OCI-LY1 (cell line): Measurements from ENCODE around the gene PLCB4.

Source experiments
- H2AFZ ChIP-seq: fragments of 200-600 bp; sonication (generic), shearing (Covaris generic); 2 replicates; pipeline ENCODE4 v1.6.0; 2014; ENCODE audit warnings: antibody characterized with exemption, mild to moderate bottlenecking, low read length
- H3F3A ChIP-seq: fragments of 200-600 bp; sonication (generic), shearing (Covaris generic); 2 replicates; pipeline ENCODE4 v1.6.0; 2014; ENCODE audit warnings: mild to moderate bottlenecking, antibody characterized with exemption, low read length, moderate library complexity; ENCODE audit not compliant: insufficient read depth
- H3K27ac ChIP-seq: fragments of 200-600 bp; sonication (generic); 2 replicates; pipeline ENCODE4 v1.5.1; 2014; ENCODE audit warnings: low read length, mixed run types, mild to moderate bottlenecking, low read depth; ENCODE audit not compliant: poor library complexity, severe bottlenecking
- H3K27me3 ChIP-seq: fragments of 200-600 bp; sonication (generic); 2 replicates; pipeline ENCODE4 v1.6.0; 2014; ENCODE audit warnings: antibody characterized with exemption, mild to moderate bottlenecking, low read length, moderate library complexity; ENCODE audit not compliant: insufficient read depth
- H3K36me3 ChIP-seq: fragments of 200-600 bp; sonication (generic); 2 replicates; pipeline ENCODE4 v1.6.1; 2014; ENCODE audit warnings: mild to moderate bottlenecking, antibody characterized with exemption, low read length, moderate library complexity, mixed read lengths; ENCODE audit not compliant: insufficient read depth
- H3K4me1 ChIP-seq: fragments of 200-600 bp; sonication (generic); 2 replicates; pipeline ENCODE4 v1.5.1; 2014; ENCODE audit warnings: mild to moderate bottlenecking, low read length, moderate library complexity; ENCODE audit not compliant: insufficient read depth, severe bottlenecking
- H3K4me2 ChIP-seq: fragments of 200-600 bp; sonication (generic), shearing (Covaris generic); 2 replicates; pipeline ENCODE4 v1.6.1; 2014; ENCODE audit warnings: low read length
- H3K4me3 ChIP-seq: fragments of 200-600 bp; sonication (generic); 2 replicates; pipeline ENCODE4 v1.5.1; 2014; ENCODE audit warnings: low read length, low read depth, mild to moderate bottlenecking, mixed read lengths; ENCODE audit not compliant: poor library complexity, severe bottlenecking
- H3K79me2 ChIP-seq: fragments of 200-600 bp; shearing (Covaris generic); 2 replicates; pipeline ENCODE4 v1.6.1; 2016; ENCODE audit warnings: mixed run types, low read length, mixed read lengths; ENCODE audit not compliant: insufficient read depth
- H3K9ac ChIP-seq: fragments of 200-600 bp; sonication (generic), shearing (Covaris generic); 2 replicates; pipeline ENCODE4 v1.6.1; 2014; ENCODE audit warnings: mild to moderate bottlenecking, low read length, mixed read lengths
- H3K9me2 ChIP-seq: fragments of 200-600 bp; sonication (generic), shearing (Covaris generic); 2 replicates; pipeline ENCODE4 v1.6.1; 2014; ENCODE audit warnings: low read depth, mild to moderate bottlenecking, low read length, mixed read lengths
- H3K9me3 ChIP-seq: fragments of 200-600 bp; shearing (Covaris generic); 2 replicates; pipeline ENCODE4 v1.6.1; 2014; ENCODE audit warnings: low read length, mixed read lengths
- H4K20me1 ChIP-seq: fragments of 200-600 bp; sonication (generic), shearing (Covaris generic); 2 replicates; pipeline ENCODE4 v1.6.0; 2016; ENCODE audit warnings: mild to moderate bottlenecking, low read length; ENCODE audit not compliant: insufficient read depth
- EZH2 ChIP-seq: fragments of 200-600 bp; sonication (generic), shearing (Covaris generic); IDR thresholded peaks from 2 replicates; pipeline ENCODE4 v1.8.0; 2017; ENCODE audit warnings: borderline replicate concordance, mixed run types, mild to moderate bottlenecking, antibody characterized with exemption, low read length, moderate library complexity, mixed read lengths
- TF ChIP-seq, protein P1 (sequence below): fragments of 200-600 bp; sonication (generic), shearing (Covaris generic); IDR thresholded peaks from 2 replicates; pipeline ENCODE4 v1.5.1; 2017; ENCODE audit warnings: mild to moderate bottlenecking, antibody characterized with exemption, low read length, moderate library complexity, mixed read lengths

The PLCB4 gene

DNA sequence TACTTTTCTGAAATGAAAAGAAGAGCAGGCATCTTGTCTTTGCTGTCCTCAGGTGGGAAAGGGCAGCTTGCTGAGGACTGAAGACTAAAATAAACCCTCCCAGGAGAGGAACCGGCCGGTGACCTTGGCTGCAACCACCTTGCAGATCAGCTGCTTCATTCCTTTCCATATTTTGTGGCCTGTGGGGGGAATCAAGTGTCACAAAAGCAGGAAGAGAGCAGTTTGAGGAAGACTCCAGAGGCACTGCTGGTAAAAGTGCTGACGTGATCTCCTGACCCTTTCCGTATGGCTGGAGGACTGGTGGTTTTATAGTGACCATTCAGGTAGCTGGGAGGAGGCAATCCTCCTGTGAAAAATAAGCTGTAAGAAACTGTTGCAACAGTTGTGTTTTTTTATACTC is 157.0 kb downstream of the PLCB4 start:
- no peaks in the 10 kb centered on the region for H3K79me2 ChIP-seq
- H3K36me3 ChIP-seq, result no peaks in the 10 kb centered on the region
- no peak overlapping the region for H3K4me3 ChIP-seq
- H3K27ac ChIP-seq, result no peak overlapping the region
- H3K4me1 ChIP-seq, result no peaks in the 10 kb centered on the region
- TF ChIP-seq, protein P1, sequence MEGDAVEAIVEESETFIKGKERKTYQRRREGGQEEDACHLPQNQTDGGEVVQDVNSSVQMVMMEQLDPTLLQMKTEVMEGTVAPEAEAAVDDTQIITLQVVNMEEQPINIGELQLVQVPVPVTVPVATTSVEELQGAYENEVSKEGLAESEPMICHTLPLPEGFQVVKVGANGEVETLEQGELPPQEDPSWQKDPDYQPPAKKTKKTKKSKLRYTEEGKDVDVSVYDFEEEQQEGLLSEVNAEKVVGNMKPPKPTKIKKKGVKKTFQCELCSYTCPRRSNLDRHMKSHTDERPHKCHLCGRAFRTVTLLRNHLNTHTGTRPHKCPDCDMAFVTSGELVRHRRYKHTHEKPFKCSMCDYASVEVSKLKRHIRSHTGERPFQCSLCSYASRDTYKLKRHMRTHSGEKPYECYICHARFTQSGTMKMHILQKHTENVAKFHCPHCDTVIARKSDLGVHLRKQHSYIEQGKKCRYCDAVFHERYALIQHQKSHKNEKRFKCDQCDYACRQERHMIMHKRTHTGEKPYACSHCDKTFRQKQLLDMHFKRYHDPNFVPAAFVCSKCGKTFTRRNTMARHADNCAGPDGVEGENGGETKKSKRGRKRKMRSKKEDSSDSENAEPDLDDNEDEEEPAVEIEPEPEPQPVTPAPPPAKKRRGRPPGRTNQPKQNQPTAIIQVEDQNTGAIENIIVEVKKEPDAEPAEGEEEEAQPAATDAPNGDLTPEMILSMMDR, result no peak
- no peak for TF ChIP-seq EZH2
- H3K9ac ChIP-seq, result no peak overlapping the region
- H3F3A ChIP-seq, result no peaks in the 10 kb centered on the region
- no peaks in the 10 kb centered on the region for H4K20me1 ChIP-seq
- H3K27me3 ChIP-seq, result no peaks in the 10 kb centered on the region
- no peak overlapping the region for H3K4me2 ChIP-seq
- no peaks in the 10 kb centered on the region for H3K9me3 ChIP-seq
- H2AFZ ChIP-seq, result no peak overlapping the region
- no peaks in the 10 kb centered on the region for H3K9me2 ChIP-seq

DNA sequence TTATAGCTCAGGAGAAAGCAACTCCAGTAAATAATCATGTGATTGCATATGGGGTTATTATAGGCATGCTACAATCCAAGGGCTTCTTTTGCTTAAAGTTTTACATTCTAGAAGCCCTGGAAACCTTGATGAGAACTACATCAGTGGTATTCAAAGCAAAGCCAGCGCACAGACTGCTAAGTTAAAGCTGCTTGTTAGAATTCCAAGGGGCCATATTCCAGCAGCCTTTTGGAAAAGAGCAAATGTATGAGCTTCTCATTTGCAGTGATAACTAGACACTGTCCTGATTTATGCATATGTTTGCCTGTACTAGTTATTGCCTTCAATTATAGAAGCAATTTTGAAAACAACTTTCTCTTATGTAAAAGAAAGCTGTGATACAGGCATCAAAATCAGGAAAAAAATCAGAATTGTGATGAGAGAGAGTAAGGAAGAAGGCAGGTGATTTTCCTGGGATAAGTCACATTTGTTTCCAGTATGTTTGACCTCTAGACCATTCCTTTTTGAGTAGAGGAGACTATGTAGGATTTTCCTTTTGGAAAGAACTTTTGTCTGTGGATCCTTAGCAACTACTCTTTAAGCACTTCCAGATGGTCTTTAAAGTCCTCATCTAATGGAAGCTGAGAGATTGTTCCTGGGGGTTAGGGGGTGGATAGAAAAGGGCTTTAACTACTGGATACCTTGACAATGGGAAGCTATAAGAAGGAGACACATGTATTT is 159.2 kb downstream of the PLCB4 start:
- H3K9ac ChIP-seq, result no peak overlapping the region
- no peaks in the 10 kb centered on the region for H4K20me1 ChIP-seq
- H3K4me2 ChIP-seq, result no peak overlapping the region
- no peaks in the 10 kb centered on the region for H3K4me1 ChIP-seq
- TF ChIP-seq EZH2, result no peak
- no peaks in the 10 kb centered on the region for H3F3A ChIP-seq
- no peak overlapping the region for H2AFZ ChIP-seq
- no peak overlapping the region for H3K4me3 ChIP-seq
- no peaks in the 10 kb centered on the region for H3K9me3 ChIP-seq
- no peaks in the 10 kb centered on the region for H3K36me3 ChIP-seq
- no peaks in the 10 kb centered on the region for H3K27me3 ChIP-seq
- no peaks in the 10 kb centered on the region for H3K9me2 ChIP-seq
- no peak overlapping the region for H3K27ac ChIP-seq
- no peaks in the 10 kb centered on the region for H3K79me2 ChIP-seq

DNA sequence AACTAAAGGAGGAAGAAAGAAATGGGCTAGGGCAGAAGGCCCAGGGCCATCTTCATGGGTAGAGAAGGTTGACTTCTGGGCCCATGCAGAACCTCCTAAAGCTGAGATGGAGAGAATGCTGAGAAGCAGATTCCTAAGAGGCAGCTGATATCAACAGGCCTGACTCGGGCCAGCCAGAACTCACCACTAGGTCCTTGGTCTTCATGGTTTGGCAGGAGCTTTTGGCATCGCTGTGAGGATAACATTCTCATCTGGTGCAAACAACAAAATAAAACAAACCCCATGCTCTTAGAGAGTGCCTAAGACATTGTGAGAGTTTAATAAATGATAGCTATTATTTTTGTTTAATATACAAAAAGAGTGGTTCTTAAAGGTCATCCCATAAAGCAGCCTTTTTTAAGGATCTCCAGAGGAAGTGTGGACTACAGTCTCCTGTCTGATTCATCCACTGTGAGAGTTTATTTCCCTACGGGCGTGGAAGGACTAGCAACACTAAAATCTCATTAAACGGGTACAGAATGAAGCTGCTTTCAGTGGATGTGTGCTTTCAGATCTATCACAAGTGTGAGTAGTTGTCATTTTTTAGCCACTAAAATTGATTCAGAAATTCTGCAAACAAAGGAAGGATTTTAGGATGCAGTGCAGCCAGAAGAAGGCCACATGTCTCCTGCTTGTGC is 160.0 kb downstream of the PLCB4 start:
- Histone ChIP-seq H3K4me1 (no peaks in the 10 kb centered on the region), H3F3A (no peaks in the 10 kb centered on the region), H3K9ac (no peak overlapping the region), H3K4me3 (no peak overlapping the region), H2AFZ (no peak overlapping the region), H3K36me3 (no peaks in the 10 kb centered on the region), H3K9me3 (no peaks in the 10 kb centered on the region), H3K79me2 (no peaks in the 10 kb centered on the region), H3K27ac (no peak overlapping the region), H3K4me2 (no peak overlapping the region), H3K27me3 (no peaks in the 10 kb centered on the region), H3K9me2 (no peaks in the 10 kb centered on the region), H4K20me1 (no peaks in the 10 kb centered on the region)
- TF ChIP-seq EZH2, result no peak
- TF ChIP-seq, protein P1, result no peak
